ENCODE results near the gene ZSWIM9.

DNA sequence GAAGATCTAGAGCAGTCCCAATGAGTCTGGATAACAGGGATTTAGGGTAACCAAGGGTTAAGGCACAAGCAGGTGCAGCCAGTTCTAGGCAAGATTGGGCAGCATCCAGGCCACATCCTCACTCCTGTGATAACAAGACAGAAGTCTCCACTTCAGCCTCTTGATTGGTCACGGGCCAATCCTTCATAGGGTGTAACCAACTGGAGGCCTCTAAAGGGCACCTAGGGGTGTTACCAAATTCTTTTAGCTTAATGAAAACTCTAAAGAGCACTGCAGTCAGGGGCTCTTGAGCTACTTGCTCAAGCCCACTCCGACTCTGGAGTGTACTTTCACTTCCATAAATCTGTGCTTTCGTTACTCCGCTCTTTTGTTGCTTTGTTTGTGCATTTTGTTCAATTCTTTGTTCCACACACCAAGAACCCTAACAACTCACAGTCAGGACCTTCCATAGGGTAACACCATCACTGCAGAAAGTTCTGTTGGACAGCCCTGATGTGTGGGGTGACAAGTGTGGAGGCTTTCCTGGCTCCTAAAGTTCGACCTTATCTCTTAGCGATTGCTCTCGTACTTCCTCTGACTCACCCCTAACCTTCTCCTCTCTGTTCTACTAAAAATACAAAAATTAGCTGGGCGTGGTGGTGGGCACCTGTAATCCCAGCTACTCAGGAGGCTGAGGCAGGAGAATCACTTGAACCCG is 36.1 kb downstream of the ZSWIM9 start:
- TF ChIP-seq, protein P1, sequence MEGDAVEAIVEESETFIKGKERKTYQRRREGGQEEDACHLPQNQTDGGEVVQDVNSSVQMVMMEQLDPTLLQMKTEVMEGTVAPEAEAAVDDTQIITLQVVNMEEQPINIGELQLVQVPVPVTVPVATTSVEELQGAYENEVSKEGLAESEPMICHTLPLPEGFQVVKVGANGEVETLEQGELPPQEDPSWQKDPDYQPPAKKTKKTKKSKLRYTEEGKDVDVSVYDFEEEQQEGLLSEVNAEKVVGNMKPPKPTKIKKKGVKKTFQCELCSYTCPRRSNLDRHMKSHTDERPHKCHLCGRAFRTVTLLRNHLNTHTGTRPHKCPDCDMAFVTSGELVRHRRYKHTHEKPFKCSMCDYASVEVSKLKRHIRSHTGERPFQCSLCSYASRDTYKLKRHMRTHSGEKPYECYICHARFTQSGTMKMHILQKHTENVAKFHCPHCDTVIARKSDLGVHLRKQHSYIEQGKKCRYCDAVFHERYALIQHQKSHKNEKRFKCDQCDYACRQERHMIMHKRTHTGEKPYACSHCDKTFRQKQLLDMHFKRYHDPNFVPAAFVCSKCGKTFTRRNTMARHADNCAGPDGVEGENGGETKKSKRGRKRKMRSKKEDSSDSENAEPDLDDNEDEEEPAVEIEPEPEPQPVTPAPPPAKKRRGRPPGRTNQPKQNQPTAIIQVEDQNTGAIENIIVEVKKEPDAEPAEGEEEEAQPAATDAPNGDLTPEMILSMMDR (IDR thresholded peaks at IDR 0.05; ENCODE audit: borderline replicate concordance, extremely low read depth, low read length, poor library complexity, severe bottlenecking) = no peak
- no peak for TF ChIP-seq EZH2 (IDR thresholded peaks at IDR 0.05; ENCODE audit: borderline replicate concordance, low read depth, low read length, severe bottlenecking)
